Tibial nerve (tissue), 4 donors: ENCODE data around the gene DNAJC6. TPM values are rescaled to one million over a fixed set of nuclear protein-coding genes. Genes with fewer than 3 reads are reported as not detected.

Source experiments
- DNase-seq, 2 donors: peaks; one replicate each; pipeline ENCODE4 v3.0.0-alpha.2; 2019; ENCODE audit warnings: low spot score in 2 of 2
- H3K27ac ChIP-seq, 4 donors: fragments of 200-600 bp; sonication (generic) in 3 of 4; one replicate each; pipeline ENCODE4 v1.5.1; 2017 to 2019; ENCODE audit warnings: mild to moderate bottlenecking in 1 of 4
- H3K27me3 ChIP-seq, 2 donors: fragments of 200-600 bp; sonication (generic) in 1 of 2; one replicate each; pipeline versions ENCODE4 v1.5.1 to v1.6.0; 2017 to 2019
- H3K36me3 ChIP-seq, 3 donors: fragments of 200-600 bp; sonication (generic); one replicate each; pipeline ENCODE4 v1.5.1; 2018 to 2019
- H3K4me1 ChIP-seq, 4 donors: fragments of 200-600 bp; sonication (generic) in 3 of 4; one replicate each; pipeline ENCODE4 v1.5.1; 2017 to 2019
- H3K4me3 ChIP-seq, 4 donors: fragments of 200-600 bp; sonication (generic) in 3 of 4; one replicate each; pipeline ENCODE4 v1.5.1; 2017 to 2019; ENCODE audit warnings: mild to moderate bottlenecking in 1 of 4, moderate library complexity in 1 of 4
- H3K9me3 ChIP-seq, 4 donors: fragments of 200-600 bp; sonication (generic) in 3 of 4; one replicate each; pipeline ENCODE4 v1.5.1; 2017 to 2019
- EP300 ChIP-seq, 2 donors: sonication (generic); formaldehyde crosslinking; IDR thresholded peaks; one replicate each; pipeline ENCODE4 v1.6.1; 2017; ENCODE audit warnings: antibody characterized with exemption in 2 of 2, mild to moderate bottlenecking in 1 of 2
- POLR2A ChIP-seq, 2 donors: fragments of 450-650 bp; IDR thresholded peaks; one replicate each; pipeline ENCODE4 v1.6.1; 2017; ENCODE audit warnings: antibody characterized with exemption in 2 of 2, mild to moderate bottlenecking in 2 of 2, moderate library complexity in 2 of 2
- WGBS, 2 donors: methylation state at CpG; one replicate each; pipeline ENCODE4 v1.1.5; 2018; 5-methylcytosine and 5-hydroxymethylcytosine counted together
- total RNA-seq, 4 donors: library from RNA; depleted of rRNA; stranded (reverse); fragments of >200 nt; gene quantifications; one replicate each; pipeline ENCODE4 v1.1.0, GENCODE V29; 2016
- TF ChIP-seq, protein P1 (sequence below), 5 experiments: fragments of 200-600 bp in 3 of 5; fragments of 450-650 bp in 2 of 5; sonication (generic) in 3 of 5; IDR thresholded peaks; one replicate each; pipeline ENCODE4 v1.5.1; 2016 to 2019; ENCODE audit warnings: antibody characterized with exemption in 5 of 5, mild to moderate bottlenecking in 3 of 5, moderate library complexity in 2 of 5

Gene DNAJC6
- total RNA-seq, 4 donors from 2014 or later = 11.4 to 19.2 (median 16.9) TPM

DNA sequence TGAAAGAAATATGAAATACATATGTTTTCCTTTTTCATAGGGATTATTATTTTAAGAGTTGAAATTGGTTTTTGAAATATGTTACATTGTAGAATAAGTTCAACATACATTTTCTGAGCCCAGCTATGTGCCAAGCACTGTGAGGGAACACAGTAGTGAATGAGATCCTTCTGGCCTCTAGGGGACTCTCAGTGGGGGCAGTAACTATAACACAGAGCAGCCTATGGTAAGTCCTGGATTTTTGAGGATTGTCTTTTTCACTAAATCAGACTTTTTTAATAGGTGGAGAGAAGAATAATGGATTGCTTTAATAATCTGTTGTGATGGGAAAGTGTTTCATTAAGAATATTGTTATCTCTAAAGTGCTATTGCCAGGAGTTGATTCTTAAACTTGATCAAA, 2.4 kb downstream of the DNAJC6 start:
- Histone ChIP-seq H3K9me3 (no peaks in the 10 kb centered on the region), H3K27ac (no peak overlapping the region), H3K4me3 (no peak overlapping the region), H3K4me1 (peaks cover 0 to 23% (median 0%) of the 10 kb centered on the region in 4 donors), H3K36me3 (no peaks in the 10 kb centered on the region), H3K27me3 (peaks cover 0 to 11% of the 10 kb centered on the region in 2 donors)
- TF ChIP-seq, protein P1, sequence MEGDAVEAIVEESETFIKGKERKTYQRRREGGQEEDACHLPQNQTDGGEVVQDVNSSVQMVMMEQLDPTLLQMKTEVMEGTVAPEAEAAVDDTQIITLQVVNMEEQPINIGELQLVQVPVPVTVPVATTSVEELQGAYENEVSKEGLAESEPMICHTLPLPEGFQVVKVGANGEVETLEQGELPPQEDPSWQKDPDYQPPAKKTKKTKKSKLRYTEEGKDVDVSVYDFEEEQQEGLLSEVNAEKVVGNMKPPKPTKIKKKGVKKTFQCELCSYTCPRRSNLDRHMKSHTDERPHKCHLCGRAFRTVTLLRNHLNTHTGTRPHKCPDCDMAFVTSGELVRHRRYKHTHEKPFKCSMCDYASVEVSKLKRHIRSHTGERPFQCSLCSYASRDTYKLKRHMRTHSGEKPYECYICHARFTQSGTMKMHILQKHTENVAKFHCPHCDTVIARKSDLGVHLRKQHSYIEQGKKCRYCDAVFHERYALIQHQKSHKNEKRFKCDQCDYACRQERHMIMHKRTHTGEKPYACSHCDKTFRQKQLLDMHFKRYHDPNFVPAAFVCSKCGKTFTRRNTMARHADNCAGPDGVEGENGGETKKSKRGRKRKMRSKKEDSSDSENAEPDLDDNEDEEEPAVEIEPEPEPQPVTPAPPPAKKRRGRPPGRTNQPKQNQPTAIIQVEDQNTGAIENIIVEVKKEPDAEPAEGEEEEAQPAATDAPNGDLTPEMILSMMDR (IDR thresholded peaks at IDR 0.05) = no peak
- no peak for TF ChIP-seq EP300 (IDR thresholded peaks at IDR 0.05)
- TF ChIP-seq POLR2A (IDR thresholded peaks at IDR 0.05) = no peak
- DNase-seq = no peak

DNA sequence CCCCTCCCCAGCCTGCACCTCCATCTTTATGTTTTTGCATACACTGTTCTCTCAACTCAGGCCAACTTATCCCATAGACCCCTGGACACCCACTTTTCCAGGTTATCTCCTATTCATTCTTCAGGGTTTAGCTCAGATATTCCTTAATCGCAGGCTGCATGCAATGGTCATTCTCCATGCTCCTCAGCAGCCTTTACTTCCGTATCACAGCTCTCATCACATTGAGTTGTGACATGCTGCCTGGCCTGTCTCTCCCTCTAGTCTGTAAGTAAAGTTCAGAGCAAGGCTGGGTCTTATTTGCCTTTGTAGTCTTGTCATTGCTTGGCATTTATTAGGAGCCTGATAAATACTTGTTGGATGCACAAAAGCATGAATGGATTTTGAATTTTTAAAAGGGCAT, 6.9 kb downstream of the DNAJC6 start:
- peaks cover 0 to 15% (median 0%) of the 10 kb centered on the region in 4 donors for H3K9me3 ChIP-seq
- H3K27me3 ChIP-seq = no peaks in the 10 kb centered on the region
- peaks cover 0 to 7% (median 0%) of the 10 kb centered on the region in 3 donors for H3K36me3 ChIP-seq
- TF ChIP-seq, protein P1 (IDR thresholded peaks at IDR 0.05) = no peak
- TF ChIP-seq POLR2A (IDR thresholded peaks at IDR 0.05) (no peak), EP300 (IDR thresholded peaks at IDR 0.05) (no peak)
- H3K27ac ChIP-seq = no peak overlapping the region
- no peaks in the 10 kb centered on the region for H3K4me1 ChIP-seq
- 81% methylated on average over 2 of the region's 2 CpGs for WGBS, 2 donors
- no peak for DNase-seq
- H3K4me3 ChIP-seq = no peak overlapping the region

DNA sequence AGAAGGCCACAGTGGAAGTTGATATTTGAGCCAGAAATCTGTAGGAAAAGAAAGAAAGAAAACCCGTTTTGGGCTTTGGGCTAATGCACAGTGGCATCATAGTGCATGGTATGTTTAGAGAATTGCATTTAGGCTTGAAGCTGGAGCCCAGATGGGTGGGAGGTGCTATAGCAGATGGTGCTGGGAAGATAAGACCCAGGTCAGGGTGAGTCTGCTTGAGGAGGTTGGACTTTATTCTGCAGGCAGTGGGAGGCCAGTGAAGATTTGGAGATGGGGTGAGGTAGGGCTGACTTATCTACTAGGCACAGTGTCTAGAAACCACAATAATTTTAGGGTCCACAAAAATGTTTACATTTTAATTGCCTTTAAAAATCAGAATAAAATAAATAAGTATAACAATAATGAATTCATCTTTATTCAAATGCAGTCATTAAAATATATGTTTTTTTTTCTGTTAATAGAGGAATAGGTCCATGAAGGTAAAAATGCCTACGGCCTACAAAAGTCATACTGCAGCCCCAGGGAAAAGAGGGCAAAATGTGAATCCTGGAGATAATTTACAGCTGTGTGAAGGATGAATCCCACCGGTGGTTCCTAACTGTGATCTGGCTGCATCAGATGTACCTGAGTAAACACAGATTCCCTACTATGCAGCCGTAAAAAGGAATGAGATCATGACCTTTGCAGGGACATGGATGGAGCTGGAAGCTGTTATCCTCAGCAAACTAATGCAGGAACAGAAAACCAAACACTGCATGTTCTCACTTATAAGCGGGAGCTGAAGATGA, 8.7 kb downstream of the DNAJC6 start:
- TF ChIP-seq EP300 (IDR thresholded peaks at IDR 0.05) (no peak), POLR2A (IDR thresholded peaks at IDR 0.05) (no peak)
- TF ChIP-seq, protein P1 (IDR thresholded peaks at IDR 0.05) = no peak
- Histone ChIP-seq H3K4me3 (no peak overlapping the region), H3K36me3 (peaks cover 0 to 7% (median 0%) of the 10 kb centered on the region in 3 donors), H3K4me1 (no peaks in the 10 kb centered on the region), H3K27me3 (no peaks in the 10 kb centered on the region), H3K27ac (no peak overlapping the region), H3K9me3 (peaks cover 0 to 16% (median 0%) of the 10 kb centered on the region in 4 donors)
- DNase-seq = no peak
- WGBS, 2 donors = 78 to 79% methylated on average over 5 of the region's 5 CpGs

DNA sequence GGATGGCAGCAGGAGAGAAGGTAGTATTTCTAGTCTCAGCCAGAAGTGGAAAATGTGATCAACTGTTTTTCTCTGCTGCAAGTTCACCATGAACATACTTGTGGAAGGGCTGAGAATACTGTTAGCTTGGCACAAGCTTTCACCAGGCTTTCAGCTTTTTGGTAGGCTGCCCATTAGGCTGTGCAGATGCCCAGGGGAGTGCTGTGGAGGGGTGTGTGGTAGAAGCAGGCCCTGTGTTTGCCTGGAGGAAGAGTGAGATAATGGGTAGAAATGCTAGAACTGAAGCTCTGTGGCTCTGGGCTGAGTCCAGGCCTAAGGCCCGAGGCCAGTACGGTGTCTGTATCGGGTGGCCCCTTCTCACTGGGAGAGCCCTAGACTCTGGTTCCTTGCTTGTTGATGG, 9.8 kb downstream of the DNAJC6 start:
- no peaks in the 10 kb centered on the region for H3K27me3 ChIP-seq
- peaks cover 0 to 16% (median 0%) of the 10 kb centered on the region in 4 donors for H3K9me3 ChIP-seq
- H3K36me3 ChIP-seq = peaks cover 0 to 7% (median 0%) of the 10 kb centered on the region in 3 donors
- DNase-seq = no peak
- 89 to 95% methylated on average over 3 of the region's 3 CpGs for WGBS, 2 donors
- no peak overlapping the region for H3K27ac ChIP-seq
- H3K4me3 ChIP-seq = no peak overlapping the region
- no peaks in the 10 kb centered on the region for H3K4me1 ChIP-seq
- TF ChIP-seq, protein P1 (IDR thresholded peaks at IDR 0.05) = no peak
- TF ChIP-seq EP300 (IDR thresholded peaks at IDR 0.05) = no peak
- TF ChIP-seq POLR2A (IDR thresholded peaks at IDR 0.05) = no peak

DNA sequence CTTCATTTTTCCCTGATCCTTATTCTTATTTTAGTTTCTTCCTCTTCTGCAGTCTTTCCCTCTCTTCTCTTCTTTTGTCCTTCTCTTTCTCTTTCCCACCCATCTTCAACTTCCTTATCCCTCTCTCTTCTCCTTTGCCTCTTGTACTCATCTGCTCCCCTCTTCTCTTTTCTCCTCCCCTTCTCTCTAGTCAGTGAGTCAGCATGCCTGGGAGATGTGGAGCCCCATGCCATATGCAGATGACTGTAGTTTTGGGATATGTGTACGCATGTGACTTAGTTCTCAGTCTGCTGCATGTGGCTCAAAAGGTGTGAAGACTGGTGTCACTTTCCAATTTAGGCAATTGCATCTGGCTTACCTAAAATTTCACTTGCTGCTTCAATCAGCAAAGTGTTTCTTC, 10.4 kb downstream of the DNAJC6 start:
- H3K9me3 ChIP-seq = peaks cover 0 to 16% (median 0%) of the 10 kb centered on the region in 4 donors
- WGBS, 2 donors = 88 to 94% methylated on average over 1 of the region's 1 CpG
- no peak overlapping the region for H3K27ac ChIP-seq
- H3K4me1 ChIP-seq = no peaks in the 10 kb centered on the region
- no peak overlapping the region for H3K4me3 ChIP-seq
- peaks cover 0 to 7% (median 0%) of the 10 kb centered on the region in 3 donors for H3K36me3 ChIP-seq
- no peak for DNase-seq
- H3K27me3 ChIP-seq = no peaks in the 10 kb centered on the region
- TF ChIP-seq EP300 (IDR thresholded peaks at IDR 0.05) (no peak), POLR2A (IDR thresholded peaks at IDR 0.05) (no peak)
- TF ChIP-seq, protein P1 (IDR thresholded peaks at IDR 0.05) = no peak
